Activated CD4-positive, alpha-beta T cell treated with anti-CD3 and anti-CD28 coated beads, Interleukin-2, amount 50 U/mL, for 4 hours (primary cell): ENCODE measurements around the gene TSPAN9.

Experiments
- DNase-seq, 2 experiments: peaks; one replicate each; pipeline ENCODE4 v3.0.0-alpha.2; 2020

Gene TSPAN9

DNA sequence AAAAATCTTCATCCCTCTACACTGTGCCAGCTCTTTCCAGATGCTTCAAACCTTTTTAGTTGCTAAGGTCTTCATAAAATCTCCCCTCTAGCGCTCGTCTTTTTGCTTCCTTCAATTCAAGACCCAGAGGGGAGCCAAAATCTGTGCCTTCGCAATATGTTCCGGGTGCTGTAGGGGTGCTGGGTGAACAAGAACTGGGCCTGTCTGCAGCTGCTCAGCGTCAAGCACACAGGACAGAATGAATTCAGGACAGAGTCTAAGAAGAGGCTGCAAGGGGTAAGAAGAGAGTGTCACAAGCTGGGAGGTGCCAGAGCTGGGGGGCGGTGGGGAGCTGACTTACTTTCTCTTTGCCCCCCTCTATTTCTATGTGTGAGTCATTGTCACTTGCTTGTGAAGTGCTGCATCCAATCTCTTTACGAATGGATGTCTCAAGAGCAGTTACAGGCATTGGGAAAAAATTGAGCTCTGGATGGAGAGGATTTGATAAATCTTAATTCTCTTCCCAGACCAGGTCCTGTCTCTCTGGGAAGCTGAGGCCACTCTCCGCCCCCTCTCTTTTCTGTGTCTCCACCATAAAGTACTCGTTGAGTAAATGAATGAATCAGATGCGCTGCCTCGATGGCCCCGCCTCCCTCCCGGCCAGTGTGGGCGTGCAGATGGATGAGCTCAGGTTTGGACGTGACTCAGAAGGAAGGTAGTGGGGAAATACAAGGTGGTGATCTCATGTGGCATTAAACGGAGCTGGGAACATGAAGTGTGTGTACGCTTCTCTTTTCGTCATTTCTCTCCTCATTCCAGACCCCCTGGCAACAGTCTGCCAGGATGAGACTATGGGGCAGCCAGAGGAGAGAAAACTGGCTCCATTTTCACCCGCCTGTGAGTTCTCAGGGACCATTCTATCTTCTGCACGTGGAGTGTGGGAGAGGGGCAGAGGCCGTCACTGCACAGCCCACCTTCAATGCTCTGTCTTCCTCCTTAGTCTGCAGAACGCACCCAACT, 91.3 kb downstream of the TSPAN9 start:
- no peak for DNase-seq

DNA sequence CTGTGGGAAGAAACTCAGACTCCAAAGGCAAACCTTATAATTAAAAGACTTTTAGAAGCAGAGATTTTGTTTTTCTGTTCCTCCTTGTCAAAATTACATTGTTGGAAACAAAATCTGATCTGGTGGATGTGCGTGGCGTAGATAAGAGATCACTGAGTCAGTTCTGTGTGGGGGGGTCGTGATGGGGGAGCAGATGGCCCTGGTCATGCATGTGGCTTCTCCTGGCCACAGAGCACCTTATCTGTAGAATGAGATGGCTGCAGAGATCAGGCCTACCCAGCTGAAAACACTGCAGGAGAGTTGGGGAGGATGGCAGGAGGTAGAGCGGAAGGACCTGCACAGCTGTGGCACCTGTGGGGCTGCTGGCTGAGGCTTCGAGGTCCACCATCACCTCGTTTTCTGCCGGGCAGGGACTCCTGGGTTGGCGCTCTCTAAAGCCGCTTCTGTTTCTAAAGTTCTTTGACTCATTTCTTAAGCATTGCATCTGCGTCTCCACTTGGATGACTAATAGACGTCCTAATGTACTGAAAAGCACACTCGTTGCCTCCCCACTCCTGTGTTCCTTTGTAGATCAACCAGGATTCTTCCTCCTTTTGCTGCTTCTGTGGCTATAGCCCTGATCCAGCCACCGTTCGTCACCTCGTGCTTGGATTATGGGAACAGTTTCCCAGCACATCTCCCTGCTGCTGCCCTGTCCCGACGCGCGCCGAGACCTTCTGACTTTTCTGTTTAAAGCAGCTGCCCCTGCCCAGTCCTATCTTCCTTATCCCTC, 93.4 kb downstream of the TSPAN9 start:
- no peak for DNase-seq

DNA sequence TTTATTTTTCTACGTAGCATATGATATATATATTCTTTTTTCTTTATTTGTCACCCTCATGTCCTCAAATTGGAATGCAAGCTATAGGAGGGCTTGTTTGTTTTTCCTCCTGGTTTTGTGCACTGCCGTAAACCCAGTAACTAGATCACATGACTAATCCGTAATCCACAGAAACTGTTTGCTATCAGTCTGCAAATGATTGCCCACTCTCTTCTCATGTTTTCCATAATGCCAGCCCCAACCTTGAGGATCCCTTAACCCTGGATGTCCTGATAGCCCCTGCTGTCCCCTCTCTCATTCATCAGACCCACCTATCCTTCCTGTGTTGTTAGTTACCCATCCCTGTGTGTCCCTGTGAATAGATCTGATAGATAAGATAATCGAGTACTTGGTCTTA, 94.0 kb downstream of the TSPAN9 start:
- no peak for DNase-seq

DNA sequence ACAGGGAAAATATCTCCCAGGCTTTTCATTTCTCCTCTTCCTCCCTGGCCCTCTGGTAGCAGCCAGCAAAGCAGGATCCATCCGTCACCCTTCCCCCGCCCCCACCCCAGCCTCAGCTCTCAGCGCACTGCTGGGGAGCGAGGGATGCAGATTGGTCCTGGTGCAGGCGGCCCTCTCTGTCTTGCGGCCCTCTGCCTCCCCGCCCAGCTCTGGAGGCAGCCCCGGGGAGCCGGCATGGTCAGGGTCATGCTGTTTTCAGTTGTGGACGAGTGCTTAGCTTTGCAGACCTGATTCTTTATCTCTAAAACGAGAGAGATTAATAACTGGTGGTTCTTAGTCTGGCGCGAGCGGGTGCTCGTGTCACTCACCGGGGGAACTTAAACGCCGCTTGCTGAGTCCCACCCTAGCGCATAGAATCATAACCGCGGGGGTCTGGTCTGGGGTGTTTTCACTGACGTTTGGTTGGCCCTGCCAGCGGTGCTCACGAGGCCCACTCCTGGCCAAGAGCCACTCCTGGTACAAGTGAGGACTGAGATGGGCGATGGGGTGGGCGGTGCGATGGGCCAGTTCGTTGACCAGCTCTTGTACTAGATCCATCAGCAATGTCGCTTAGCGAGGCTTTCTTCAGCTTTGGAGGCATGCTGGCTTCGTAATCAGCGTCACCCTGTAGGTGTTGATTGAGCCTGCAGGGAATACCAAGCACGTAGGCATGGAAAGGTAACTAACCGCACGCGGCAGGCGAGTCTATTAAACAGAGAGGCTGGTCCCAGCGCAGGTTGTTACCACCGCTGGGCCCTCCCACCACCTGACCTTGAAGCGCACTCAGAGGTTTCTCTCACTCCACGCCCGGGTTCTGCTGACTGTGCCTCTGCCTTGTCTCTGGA, 95.2 kb downstream of the TSPAN9 start:
- no peak for DNase-seq

DNA sequence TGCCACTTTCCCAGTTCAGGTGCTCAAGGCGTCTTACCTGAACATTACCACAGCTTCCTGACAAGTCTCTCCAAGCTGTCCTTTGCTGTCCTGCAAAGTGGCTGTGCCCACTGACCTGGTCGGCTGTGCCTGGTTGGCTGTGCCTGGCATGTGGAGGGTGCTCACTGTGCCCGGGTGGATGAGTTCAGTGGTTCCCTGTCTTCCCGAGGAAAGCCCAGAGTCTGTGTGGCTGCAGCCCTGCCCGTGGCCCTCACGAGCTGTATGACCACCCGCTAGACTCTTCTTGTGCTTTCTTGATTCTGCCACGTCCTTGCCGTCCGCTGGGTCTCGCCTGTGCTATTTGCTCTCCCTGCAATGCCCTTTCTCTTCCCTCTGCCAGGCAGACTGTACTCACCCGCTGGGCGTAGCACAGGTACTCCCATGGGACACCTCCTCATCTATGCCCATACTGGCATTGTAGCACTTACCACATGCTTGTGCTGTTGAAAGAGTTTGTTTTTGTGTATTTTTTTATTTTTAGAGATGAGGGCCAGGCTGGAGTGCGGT, 95.9 kb downstream of the TSPAN9 start:
- no peak for DNase-seq

DNA sequence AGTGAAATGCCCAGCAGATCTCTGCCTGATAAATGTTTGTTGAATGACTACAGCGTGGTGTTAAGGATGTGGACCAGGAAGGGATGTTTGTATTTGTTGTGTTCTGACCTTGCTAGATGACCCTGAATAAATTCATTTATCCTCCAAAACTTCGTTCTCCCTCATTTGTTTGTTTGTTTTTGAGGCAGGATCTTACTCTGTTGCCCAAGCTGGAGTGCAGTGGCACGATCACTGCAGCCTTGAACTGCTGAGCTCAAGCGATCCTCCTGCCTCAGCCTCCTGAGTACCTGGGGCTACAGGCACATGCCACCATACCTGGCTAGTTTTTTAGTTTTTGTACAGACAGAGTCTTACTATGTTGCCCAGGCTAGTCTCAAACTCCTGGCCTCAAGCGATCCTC, 96.7 kb downstream of the TSPAN9 start:
- DNase-seq = no peak

DNA sequence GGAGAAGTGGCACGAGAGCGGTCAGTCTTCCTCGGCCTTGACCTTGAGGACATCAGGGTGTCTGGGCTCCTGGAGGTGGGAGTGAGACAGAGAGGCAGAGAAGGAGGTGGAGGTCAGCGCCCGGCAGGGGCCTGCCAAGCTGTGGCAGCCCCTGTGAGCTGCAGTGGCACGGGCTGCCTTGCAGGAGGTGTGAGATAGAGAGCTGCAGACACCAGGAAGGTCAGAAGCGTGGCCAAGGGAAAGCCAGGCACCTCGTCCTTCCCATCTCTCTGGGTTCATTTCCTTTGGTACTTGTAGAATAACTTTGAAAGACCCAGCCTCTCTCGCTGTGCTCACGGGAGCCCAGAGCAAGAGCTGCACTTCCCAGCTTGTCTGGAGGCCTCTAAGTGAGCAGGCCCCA, 98.1 kb downstream of the TSPAN9 start:
- no peak for DNase-seq

DNA sequence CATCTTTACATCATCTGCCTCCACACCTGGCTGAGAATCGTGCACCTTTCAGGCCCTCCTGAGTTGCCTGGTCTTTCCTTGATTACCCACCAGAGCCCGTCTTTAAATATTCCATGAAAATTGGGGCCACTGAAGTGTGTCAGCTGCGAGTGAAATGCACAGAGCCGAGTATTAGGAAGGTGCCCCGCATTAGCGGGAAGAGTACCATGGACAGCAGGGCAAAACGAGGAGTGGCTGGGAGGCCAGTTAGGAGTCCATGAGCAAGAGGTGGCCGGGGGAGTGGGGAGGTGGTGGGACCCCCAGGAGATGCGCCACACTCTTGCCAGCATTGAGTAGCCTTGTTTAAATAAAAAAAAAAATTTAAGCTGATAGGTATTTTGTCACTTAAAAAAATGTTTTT, 99.6 kb downstream of the TSPAN9 start:
- no peak for DNase-seq

DNA sequence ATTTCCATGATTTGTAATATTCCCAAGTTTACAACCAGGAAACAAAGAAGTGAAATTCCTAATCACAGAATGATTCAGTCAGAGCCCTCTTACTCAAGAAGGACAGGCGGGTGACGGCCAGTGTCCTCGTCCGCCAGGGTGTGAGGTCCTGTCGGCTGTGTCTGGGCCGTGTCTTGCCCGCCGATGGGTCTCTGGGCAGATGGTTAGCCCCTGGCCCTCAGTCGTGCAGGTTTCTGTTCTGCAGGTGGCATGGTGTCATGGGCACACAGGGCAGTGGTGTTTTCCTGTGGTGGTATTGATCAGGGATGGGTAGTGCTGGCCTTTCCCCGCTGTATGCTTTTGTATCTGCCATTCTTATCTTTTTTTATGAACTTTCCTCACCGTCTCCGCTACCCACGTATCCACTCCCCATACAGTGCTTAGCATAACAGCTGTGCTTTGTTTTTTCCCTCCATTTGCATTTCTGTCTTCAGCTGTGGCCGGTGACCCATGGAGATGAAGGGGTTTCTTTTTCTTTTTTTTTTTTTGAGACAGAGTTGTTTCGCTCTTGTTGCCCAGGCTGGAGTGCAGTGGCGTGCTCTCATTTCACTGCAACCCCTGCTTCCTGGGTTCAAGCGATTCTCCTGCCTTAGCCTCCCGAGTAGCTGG, 100.7 kb downstream of the TSPAN9 start:
- DNase-seq = no peak

DNA sequence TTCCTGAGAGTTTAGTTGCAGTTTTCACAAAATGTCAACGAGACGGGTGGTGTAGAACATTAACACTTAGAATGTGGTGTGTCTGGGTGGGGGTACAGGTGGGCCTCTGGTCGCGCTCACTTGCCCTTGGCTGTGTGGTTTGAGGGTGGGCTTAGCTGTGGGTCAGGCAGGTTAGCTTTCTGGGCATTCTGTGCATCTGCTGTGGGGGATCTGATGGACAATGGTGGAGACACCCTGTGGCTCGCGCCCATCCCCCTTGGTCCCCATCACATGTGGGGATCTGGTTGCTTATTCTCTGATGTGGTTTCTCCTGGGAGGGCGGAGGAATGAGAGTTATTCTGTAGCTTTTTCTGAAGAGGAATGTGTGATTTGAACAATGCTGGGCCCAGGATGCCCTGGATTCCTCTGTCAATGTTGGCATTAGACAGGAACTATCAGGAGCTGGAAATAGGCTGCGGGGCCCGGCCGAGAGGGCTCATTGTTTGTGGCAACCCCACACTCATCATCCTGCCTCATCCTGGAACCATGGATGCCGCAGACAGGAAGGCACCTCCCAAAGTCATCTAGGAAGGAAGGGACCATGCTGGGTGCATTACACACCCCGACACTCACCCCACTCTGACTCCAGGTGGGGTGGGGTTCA, 101.6 kb downstream of the TSPAN9 start:
- DNase-seq = no peak

DNA sequence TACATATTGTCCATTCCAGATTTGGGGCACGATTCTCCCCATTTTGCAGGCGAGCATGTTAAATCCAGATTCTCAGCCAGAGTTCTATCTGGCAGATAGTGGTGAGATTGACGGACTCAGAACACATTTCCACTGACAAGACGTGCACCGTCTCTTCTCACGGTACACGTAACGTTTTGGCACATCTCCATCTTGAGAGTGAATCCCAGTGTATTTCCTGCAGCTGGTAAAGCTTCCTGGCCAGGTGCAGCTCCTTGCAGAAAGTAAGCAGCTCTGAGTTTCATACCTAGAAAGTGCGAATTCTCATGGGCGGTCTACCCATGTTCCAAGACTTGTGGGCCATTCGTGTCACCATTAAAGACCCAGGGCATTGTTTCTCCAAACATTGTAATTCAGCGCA, 102.6 kb downstream of the TSPAN9 start:
- DNase-seq = no peak

DNA sequence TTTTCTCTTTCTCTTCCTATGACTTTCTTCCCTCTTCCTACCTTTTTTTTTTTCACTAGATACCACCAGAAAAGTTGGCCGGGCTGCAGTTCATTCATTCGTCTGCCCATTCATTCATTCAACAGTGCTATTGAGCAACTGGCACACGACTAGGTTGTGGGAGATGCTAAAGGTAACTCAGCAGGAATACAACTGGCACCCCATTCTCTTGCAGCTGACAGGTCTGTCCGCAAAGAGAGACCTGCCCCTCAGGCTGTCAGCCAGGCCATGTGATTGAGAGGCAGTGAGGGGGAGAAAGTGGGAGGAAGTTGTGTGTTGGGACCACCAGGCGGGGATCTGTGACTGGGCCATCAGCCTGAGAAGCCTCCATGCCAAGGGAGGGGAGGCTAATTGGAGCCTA, 105.2 kb downstream of the TSPAN9 start:
- DNase-seq = no peak

DNA sequence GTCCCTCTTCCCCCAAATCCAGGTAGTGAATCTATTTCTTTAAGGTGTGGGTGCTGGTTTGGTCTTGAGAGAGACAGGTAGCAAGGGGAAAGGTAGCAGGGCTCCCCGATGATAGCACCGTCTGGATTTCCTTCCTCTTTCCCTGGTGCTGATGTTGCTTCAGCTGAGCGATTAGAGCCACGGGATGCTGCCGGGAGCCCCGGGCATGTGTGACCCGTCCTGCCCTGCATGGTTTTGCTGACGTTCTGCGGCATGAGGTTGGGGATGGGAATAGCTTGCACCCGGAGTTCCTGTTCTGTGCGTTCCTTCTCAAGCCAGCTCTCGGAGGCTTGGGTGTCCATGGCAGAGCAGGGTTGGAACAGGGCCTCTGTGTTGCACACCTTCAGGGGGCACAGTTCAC, 107.3 kb downstream of the TSPAN9 start:
- no peak for DNase-seq

DNA sequence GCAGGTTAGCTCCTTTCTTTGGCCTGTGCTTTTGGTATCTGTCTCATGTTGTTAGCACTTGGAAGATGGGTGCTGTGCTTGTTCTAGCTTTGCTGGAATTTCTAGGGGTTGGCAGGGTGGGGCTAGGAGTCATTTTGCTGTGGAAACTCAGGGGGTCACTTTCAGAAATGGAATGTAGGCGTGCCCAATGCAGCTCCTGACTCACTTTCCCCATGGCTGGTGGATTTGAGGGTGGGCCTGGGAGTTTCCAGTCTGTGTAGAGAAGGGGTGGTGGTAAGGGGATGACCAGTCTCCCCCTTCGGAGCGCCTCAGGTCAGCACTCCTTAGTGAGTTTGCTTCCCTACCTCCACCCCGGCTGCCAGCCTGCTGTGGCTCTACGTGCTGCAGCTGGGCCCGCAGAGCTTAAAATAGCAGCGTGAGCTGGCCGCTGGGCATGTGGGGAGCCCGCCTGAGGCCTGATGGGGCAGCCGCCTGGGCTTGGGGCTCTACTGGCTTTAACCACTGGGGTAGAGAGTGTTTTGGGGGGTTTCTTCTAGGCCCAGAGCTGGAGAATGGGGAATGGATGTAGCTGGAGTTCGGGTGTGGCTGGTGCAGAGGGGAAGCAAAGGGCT, 108.2 kb downstream of the TSPAN9 start:
- DNase-seq = no peak

DNA sequence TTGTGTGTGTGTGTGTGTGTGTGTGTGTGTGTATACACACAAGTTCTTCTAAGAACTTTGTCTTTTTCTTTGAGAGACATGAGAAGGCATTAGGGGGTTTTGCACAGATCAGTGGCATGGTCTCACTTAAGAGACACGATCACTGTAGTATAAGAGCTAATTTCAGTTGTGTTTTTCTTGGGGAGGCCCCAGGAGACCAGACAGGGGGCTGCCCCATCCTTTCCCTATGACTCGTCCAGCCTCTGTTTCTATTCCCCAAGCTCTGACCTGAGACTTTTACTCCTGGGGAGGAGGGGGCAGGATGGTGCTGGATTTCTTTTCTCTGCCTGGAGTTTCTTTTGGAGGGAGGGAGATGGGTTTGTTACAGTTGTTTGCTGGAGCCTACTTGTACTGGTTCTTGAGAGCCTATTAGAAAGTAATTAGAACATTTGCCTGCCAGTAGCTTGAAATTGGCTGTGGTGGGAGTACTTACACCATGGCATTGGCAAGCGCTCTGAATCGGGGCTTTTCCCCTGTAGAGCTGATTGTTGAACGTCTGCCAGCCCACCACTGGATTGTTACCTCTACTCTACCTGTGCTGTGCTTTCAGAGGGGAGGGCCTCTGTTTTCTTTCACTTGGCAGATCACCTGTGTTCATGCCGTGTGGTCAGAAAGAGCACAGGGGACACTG, 109.5 kb downstream of the TSPAN9 start:
- DNase-seq = no peak

DNA sequence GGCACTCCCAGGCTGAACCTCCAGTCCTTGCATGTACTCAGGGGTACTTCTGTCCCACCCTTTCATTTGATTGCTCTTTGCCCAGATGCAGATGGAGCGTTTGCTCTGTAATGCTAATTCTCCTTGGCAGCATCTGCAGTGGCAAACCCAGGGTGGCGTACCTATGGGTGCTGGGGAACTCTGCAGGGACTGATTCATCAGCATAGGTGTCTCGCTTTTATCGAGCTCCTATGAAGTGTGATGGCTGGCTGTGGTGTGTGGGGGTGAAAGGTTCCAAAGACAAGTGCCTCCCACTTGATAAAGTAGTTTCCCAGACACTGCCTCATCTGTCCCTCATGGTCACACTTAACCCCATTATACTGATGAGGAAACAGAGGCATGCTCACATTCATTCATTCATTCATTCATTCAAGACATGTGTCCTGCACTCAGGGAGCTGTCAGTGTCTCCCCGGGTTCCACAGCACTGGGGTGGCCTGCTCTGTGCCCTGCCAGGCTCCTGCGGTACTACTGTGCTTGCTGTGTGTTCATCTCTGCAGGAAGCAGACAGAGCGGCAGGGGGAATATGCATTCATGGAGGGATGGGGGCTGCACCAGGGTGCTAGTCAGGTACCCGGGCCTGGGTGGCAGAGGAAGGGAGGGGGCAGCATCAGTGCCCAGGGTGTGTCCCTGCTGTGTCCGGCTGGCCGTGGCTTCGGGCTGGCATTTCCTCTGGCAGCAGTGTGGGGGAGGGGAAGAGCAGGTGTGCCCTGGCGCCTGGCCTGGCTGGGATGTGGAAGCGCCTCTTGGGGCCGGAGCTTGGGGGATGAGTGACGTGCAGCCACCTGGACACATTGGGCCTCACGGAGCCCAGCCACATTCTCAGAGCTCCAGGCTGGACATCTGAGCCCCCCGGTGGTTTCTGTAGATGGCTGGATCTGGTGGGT, 110.9 kb downstream of the TSPAN9 start:
- DNase-seq = no peak

DNA sequence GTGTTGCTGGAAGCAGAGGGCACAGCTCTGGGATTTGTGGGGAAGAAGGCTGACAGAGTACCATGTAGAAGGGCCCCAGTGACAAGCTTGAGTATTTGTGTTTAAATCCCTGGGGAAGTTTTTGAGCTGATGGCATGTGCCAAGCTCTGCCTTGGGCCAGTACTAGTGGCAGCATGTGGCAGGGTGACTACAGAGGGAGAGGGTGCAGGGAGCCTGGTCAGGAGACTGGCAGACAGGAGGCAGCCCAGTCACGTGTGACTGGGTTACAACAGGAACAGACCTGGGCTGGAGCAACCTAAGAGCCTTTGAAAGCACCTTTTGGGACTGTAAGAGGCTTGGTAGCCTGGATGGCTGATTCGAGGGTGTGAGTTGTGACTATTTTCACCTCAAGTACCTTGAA, 112.1 kb downstream of the TSPAN9 start:
- DNase-seq = no peak

DNA sequence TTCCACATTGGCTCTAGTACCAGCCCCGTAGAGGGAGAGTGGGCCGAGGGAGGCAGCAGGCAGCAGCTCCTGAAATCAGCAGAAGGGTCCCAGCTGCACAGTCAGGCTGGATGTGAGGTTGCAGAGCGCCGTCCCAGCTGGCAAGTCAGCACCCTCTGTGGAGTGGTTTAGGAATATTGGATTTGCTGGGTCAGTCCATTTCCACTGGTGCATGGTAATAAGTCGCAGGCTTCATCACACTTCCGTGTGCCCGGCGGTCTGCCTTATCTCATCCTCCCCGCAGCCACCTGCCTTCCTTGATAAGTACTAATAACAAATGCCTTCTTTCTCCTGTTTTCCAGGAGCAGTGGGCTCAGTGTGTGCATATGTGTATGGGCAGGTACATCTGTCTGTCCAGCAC, 112.9 kb downstream of the TSPAN9 start:
- DNase-seq = no peak

DNA sequence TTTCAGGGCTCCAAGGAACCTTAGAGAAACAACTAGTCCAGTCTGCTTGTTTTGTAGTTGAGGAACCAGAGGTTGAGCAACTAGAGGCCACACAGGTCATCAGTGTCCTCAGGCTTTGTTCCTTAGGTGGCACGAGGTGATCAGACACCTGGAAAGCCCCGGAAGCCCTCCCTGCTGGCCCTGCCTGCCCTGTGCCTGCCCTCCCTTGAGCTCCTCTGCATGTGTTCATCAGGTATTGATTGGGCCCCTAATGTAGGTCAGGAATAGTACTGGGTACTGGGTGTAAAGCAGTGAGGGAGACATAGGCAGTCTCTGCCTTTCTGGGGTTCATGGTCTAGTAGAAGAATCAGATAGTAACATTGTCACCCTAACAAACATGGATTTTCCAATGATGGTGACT, 114.3 kb downstream of the TSPAN9 start:
- DNase-seq = no peak

DNA sequence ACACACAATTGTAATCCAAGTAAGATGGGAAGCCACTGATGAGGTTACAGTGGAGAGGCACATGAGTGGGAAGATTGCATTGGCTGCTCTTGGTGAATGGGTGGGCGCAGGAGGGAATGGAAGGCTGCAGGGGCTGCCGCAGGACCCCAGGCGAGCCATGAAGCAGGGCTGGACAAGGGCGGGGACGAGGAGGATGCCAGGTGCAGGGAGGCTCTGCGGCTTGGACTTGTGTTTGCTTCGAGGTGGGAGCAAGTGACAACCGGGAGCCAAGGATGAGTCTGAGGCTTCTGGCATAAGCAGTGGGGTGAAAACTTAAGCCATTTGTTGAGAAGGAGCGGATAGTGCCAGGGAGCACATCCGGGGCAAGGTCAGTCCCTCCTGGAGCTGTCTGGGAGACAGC, 115.0 kb downstream of the TSPAN9 start:
- DNase-seq = no peak
